Measurements from ENCODE around the gene TNIP3.
A peak's percentile ranks its signal among the peaks of the same experiment; 100 is the strongest.
"Not testable (repeated sequence)": the region's sequence is repeated elsewhere in the genome, so short reads cannot be mapped to it uniquely, and the experiment has no call there.

Gene TNIP3

DNA sequence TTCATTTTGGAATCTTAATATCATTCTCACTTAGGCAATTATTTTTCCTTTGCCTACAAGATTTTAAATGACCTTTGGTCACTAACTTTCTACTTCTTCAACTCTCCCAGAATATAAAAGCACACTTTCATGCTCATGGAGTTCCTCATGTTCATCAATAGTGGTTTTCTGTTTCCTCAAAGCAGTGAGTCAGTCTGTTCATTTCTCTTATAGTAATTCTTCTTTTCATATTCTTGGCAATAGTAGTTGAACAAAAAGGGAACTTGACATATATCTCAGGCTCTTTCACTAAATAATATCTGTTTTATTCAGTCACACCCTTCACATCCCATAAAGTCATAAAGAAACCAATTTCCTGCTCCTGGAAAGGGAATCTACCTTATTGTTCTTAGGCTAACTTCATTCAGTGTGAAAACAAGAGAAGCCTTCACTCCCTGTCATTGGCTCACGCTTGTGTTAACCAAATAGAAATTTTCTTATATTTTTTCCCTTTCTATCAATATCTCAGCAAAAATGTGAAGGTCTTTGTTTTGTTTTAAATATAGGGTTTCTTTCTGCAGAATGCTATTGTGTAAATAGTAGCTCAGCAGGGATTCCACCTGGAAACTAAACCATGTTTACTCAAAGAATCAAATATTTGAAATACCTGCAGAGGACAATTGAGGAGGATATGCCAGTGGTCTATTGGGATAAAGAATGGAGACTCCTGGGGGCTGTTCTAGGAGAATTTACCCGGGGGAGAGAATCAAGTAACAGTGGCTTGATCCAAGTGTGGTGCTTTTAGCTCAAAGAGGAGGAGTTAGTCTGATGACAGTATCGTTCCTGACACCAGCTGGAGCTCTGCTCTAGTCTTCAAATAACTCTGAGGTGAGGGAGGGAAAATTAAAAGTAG, 13.4 kb upstream of the TNIP3 start:
- DNase-seq: no peak

- DNase-seq: no peak
Observed at GRCh38 chr4:121176082-121176934, 12.2 kb upstream of the TNIP3 start.

GRCh38 chr4:121171477-121171876, 7.4 kb upstream of the TNIP3 start:
- not testable (repeated sequence) for DNase-seq

- peak; percentile 20 to 27 for DNase-seq
Observed at GRCh38 chr4:121168446-121169281, 4.5 kb upstream of the TNIP3 start.

DNA sequence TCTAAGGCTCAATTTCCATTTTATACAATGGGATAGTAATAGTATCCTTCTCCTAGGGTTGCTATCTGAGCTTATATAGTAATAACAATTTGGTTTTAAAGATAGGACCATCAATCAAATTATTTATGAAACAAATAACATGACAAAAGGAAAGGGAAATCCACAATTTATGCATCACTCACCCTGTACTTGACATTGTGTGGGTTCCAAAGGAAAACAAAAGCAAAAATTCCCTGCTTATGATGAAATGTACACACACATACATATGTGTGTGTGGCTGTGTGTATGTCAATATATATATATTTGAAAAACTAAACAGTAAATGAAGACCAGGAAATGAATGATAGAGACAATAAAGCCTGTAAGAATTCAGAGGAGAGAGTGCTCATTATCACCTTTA, 2.9 kb upstream of the TNIP3 start:
- no peak for DNase-seq

DNA sequence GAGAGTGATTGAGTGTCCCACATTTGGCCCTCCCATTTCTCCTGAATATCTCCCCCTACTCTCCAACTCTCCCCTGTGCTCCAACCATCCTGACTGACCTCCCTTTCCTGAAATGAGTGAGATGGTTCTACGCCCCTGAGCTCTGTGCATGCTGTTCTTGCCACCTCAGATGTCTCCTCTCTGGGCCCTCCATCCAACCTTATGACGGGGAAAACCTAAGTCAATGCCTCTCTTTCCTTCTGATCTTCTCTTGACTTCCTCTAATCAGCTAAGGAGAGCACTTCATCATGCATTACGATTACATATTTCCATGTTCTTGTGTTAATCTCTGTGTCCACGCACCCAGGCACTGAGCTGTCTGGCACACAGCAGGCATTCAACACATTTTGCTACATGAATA, 1.1 kb upstream of the TNIP3 start:
- no peak for DNase-seq

GRCh38 chr4:121156822-121157769, 7.0 kb downstream of the TNIP3 start:
- DNase-seq: peak; percentile 21 to 33

DNA sequence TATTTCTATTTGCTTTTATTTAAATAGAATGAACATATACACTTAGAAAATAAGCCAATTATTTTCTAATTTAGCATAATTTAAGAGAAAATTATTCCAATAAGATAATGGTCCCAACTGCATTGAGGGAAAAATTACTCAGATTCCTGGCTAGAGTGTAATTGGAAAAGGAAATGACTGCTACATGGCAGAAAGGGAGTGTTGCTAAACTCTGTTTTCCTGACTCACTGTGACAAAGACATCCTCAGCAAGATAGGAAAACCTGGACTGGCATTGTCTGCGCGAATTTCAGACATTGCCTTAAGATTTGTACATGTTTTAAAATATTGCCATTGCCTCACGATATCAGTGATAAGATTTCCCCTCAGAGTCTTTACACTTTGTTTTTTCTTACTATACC, 8.2 kb downstream of the TNIP3 start:
- DNase-seq: no peak

DNA sequence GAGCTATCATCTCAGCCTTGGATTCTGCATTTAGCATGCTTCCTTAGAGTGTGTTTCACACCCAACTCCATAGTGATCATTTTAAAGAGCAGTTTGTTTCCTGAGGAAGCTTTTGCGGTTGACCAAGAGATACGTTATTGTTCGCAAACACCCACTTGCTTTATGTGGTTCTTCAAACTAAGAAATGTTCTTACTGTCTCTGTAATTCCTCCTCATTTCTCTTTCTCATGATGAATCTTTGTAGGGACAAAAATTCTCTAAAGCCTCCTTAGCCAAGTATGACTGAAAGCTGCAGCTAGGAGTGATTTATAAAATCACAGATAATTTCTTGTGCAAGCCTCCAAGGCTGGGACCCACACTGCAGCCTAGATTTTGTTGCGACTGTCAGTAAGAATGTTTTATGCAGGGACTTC, 10.0 kb downstream of the TNIP3 start:
- DNase-seq: peak in 1 of 2 donors; percentile 68

- DNase-seq: no peak
Observed at GRCh38 chr4:121151942-121152341, 12.2 kb downstream of the TNIP3 start.

DNA sequence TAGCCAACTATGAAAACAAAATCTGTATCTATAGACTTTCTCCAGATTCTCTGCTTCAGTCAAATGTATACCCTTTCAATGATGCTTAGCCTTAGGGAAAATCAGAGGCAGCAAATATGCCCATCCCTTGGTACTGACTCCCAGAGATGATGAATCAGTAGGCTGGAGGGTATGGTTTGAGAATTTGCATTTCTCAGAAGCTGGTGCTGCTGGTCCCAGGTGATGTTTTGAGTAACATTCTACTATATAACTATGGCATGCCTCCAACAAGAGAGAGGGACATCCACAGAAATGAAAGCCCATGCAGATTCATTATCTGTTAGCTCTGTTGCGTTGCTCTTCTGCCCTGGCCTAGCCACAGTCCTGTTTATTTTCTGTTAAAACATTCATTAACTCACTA, 13.6 kb downstream of the TNIP3 start:
- no peak for DNase-seq

DNA sequence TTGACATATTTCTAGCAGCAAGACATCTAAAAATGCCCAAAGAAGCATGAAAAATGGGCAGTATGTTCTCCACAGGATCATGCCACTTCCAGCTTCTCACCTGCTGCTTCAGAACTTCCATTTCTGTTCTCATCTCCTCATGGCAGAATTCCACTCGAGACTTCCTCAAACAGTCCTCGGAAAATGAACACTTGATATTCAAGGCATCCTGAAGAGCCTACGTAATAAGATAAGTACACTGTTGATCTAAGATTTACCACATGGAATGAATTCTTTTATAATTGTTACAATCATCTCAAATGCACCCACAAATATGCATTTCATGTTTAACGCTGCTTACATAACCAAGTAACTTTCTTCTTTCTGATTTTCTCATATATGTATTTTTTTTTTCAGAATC, 14.1 kb downstream of the TNIP3 start:
- no peak for DNase-seq

DNA sequence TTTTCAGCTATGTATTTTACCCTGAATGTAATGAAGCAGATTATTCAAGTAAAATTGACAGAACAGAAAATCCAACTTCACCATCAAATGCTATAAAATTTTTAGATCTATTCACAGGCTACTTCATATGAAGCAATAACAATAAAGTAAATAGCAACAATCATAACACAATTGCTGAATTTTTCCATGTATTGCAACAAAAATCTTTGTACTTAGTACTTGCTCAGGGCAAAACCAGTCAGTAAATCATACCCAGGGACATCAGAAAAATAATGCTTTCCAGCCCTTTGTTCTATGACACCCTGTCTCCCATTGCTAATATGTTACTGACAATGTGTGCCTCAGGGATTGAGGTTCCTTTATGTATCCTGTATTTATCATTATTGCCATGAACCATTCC, 15.5 kb downstream of the TNIP3 start:
- DNase-seq: no peak

- DNase-seq: no peak
Observed at GRCh38 chr4:121148000-121148399, 16.1 kb downstream of the TNIP3 start.

DNA sequence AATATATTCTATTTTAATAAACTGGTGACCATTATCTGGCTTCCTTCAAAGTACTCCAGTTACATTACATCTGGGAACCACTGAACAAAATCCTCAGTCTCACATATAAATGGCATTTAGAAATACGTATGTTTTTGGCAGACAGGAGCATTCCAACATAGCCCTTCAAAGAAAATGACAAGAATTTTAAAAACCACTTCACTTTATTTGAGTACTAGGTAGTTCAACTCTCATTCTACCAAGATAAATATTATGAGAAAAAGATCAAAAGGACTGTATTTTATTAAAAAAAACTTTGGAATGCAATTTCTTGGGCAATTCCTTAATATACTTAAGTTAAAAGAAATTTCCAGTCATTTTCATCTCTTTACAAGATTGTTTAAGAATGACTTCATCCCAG, 17.6 kb downstream of the TNIP3 start:
- DNase-seq: no peak

GRCh38 chr4:121145430-121145829, 18.7 kb downstream of the TNIP3 start:
- DNase-seq: no peak

DNA sequence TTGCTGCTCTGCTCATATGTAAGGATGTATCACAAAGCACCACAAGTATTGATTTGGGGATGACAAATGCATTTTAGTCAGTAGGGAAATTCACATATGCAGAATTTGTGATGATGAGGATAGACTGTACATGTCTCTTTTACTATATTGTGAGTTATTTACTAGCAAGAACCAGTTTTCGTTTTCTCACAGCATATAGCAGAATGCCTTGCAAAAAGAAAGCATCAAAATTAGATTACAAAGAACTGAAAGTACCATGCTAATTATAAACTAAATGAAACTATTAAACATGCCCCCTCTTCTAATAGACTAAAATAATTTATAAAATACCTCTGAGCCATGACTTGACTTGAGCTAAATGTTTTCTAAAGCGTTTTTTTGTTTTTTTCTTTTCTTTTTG, 20.1 kb downstream of the TNIP3 start:
- no peak for DNase-seq

DNA sequence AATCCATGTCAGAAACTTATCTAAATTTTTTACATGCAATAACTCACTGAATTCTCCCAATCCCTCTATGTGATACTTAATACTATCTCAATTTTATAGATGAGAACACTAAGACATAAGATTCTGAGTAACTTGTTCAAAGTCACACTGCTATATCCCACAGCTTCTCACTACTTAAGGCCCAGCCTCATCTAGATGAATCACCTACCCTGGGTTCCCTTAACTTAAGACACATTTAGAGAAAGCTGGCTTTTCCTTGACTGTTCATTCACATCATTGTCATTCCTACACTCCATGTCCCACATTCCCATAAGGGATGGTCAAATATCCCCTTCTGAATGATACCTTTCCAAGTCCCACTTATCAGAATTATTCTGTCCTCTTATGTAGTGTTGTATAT, 21.0 kb downstream of the TNIP3 start:
- no peak for DNase-seq

GRCh38 chr4:121140716-121141460, 23.2 kb downstream of the TNIP3 start:
- DNase-seq: no peak

- peak; percentile 36 to 72 for DNase-seq
Observed at GRCh38 chr4:121139533-121140222, 24.4 kb downstream of the TNIP3 start.
